Measurements from ENCODE around the gene SOS2. TPM values are rescaled to one million over a fixed set of nuclear protein-coding genes. Genes with fewer than 3 reads are reported as not detected.

The SOS2 gene
- total RNA-seq, 4 donors from 2014 or later, result 39.7 to 58.8 (median 50.6) TPM

GRCh38 chr14:50085570-50086320, 145.6 kb downstream of the SOS2 start:
- WGBS, 2 donors (ENCODE audit: low coverage in 1 of 2), result 74 to 90% methylated on average over 2 to 8 of the region's 10 CpGs
- Histone ChIP-seq H3K27me3 (no peaks in the 10 kb centered on the region), H3K36me3 (no peaks in the 10 kb centered on the region), H3K9me3 (no peaks in the 10 kb centered on the region), H3K4me1 (no peaks in the 10 kb centered on the region), H3K27ac (no peak overlapping the region), H3K4me3 (no peak overlapping the region)
- TF ChIP-seq EP300 (IDR thresholded peaks at IDR 0.05) (no peak), CTCF (IDR thresholded peaks at IDR 0.05) (no peak), POLR2AphosphoS5 (IDR thresholded peaks at IDR 0.05) (no peak), POLR2A (IDR thresholded peaks at IDR 0.05) (no peak)
- no peak for ATAC-seq

GRCh38 chr14:50084666-50085065, 146.7 kb downstream of the SOS2 start:
- WGBS, 2 donors (ENCODE audit: low coverage in 1 of 2), result 90 to 100% methylated on average over 3 of the region's 3 CpGs
- no peaks in the 10 kb centered on the region for H3K9me3 ChIP-seq
- no peak for ATAC-seq
- H3K4me3 ChIP-seq, result no peak overlapping the region
- TF ChIP-seq CTCF (IDR thresholded peaks at IDR 0.05), result no peak
- TF ChIP-seq POLR2A (IDR thresholded peaks at IDR 0.05), result no peak
- TF ChIP-seq POLR2AphosphoS5 (IDR thresholded peaks at IDR 0.05), result no peak
- no peak for TF ChIP-seq EP300 (IDR thresholded peaks at IDR 0.05)
- H3K27me3 ChIP-seq, result no peaks in the 10 kb centered on the region
- no peaks in the 10 kb centered on the region for H3K36me3 ChIP-seq
- H3K27ac ChIP-seq, result no peak overlapping the region
- H3K4me1 ChIP-seq, result no peaks in the 10 kb centered on the region

DNA sequence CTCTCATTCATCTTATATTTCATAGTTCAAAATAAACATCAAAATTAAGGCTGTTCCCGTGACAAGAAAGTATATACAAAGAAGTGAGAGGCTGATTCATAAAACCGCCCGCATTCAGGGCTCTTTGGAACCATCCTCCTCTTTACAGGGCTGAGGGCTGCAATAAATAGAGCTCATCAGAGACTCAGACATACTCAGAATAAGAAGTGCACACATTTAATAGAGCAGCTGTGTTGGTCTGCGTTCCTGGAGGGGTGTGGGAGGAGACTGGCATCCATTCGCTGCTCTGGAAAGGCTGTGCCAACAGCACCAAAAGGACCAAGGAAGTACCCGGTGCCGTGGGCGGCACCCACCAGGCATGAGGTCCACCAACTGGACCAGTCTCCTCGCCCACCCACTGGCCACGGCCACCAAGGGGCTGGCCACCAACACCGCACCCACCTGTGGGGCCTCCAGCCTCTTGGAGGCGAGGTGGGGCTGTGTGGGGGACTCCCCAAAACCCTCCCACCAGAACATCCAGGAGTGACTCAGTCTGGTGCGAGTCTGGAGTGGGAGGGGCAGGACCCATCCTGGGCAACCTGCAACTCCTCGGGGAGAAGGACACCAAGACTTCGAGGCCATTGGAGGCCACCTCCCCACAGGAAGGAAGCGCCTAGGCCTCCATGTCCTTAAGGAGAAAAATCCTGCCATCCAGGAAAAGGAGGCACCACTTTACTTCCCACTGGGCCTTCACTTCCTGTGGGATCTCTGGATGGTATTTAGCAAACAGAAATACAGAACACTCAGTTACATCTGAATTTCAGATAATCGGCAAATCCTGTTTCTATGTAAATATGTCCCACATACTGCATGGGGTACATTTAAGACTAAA, 147.7 kb downstream of the SOS2 start:
- WGBS, 2 donors (ENCODE audit: low coverage in 1 of 2), result 42 to 67% methylated on average over 5 of the region's 17 CpGs
- Histone ChIP-seq H3K36me3 (no peaks in the 10 kb centered on the region), H3K4me1 (no peaks in the 10 kb centered on the region), H3K4me3 (no peak overlapping the region), H3K27me3 (no peaks in the 10 kb centered on the region), H3K9me3 (no peaks in the 10 kb centered on the region), H3K27ac (peak overlapping the region in 1 of 4 donors; percentile 33)
- no peak for ATAC-seq
- no peak for TF ChIP-seq POLR2AphosphoS5 (IDR thresholded peaks at IDR 0.05)
- TF ChIP-seq CTCF (IDR thresholded peaks at IDR 0.05), result no peak
- no peak for TF ChIP-seq EP300 (IDR thresholded peaks at IDR 0.05)
- TF ChIP-seq POLR2A (IDR thresholded peaks at IDR 0.05), result no peak

- no peak overlapping the region for H3K4me3 ChIP-seq
- no peak for TF ChIP-seq EP300 (IDR thresholded peaks at IDR 0.05)
- no peak for TF ChIP-seq POLR2AphosphoS5 (IDR thresholded peaks at IDR 0.05)
- TF ChIP-seq CTCF (IDR thresholded peaks at IDR 0.05), result no peak
- TF ChIP-seq POLR2A (IDR thresholded peaks at IDR 0.05), result no peak
- no peak overlapping the region for H3K27ac ChIP-seq
- no peaks in the 10 kb centered on the region for H3K36me3 ChIP-seq
- 64 to 100% methylated on average over 1 to 9 of the region's 10 CpGs for WGBS, 2 donors (ENCODE audit: low coverage in 1 of 2)
- H3K27me3 ChIP-seq, result no peaks in the 10 kb centered on the region
- H3K4me1 ChIP-seq, result no peaks in the 10 kb centered on the region
- no peaks in the 10 kb centered on the region for H3K9me3 ChIP-seq
- no peak for ATAC-seq
Measured at GRCh38 chr14:50082784-50083466, 148.5 kb downstream of the SOS2 start.
